ENCODE results near the gene CLDND1.
"Not testable (repeated sequence)": the region's sequence is repeated elsewhere in the genome, so short reads cannot be mapped to it uniquely, and the experiment has no call there.

GRCh38 chr3:98559769-98560168 lies 37.1 kb upstream of the CLDND1 start:
- TF ChIP-seq CTCF, POLR2A, EP300 (IDR thresholded peaks at IDR 0.05): not testable (repeated sequence)

Data from stomach (tissue), 4 donors.